ENCODE measurements around the gene GPR155.

DNA sequence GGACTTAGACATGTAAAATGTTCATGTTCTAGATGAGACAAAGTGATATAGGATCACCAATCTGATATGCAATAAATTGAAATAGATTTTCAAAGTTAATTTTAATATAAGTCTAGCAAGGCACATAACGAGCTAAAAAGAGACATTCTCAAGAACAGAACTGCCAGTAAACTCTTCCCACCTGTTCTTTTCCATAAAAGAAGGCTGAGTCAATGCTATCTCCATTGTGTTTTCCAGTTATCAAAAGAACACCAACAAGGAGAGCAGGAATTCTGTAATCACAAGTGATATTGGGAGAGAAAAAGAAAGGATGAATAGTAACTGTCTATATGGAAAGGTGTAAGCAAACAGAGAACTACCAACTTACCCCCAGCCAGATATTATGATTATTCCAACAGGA is 25.6 kb downstream of the GPR155 start:
- TF ChIP-seq, protein P1, sequence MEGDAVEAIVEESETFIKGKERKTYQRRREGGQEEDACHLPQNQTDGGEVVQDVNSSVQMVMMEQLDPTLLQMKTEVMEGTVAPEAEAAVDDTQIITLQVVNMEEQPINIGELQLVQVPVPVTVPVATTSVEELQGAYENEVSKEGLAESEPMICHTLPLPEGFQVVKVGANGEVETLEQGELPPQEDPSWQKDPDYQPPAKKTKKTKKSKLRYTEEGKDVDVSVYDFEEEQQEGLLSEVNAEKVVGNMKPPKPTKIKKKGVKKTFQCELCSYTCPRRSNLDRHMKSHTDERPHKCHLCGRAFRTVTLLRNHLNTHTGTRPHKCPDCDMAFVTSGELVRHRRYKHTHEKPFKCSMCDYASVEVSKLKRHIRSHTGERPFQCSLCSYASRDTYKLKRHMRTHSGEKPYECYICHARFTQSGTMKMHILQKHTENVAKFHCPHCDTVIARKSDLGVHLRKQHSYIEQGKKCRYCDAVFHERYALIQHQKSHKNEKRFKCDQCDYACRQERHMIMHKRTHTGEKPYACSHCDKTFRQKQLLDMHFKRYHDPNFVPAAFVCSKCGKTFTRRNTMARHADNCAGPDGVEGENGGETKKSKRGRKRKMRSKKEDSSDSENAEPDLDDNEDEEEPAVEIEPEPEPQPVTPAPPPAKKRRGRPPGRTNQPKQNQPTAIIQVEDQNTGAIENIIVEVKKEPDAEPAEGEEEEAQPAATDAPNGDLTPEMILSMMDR (IDR thresholded peaks at IDR 0.05): no peak
- TF ChIP-seq EZH2 (IDR thresholded peaks at IDR 0.05; ENCODE audit: borderline replicate concordance, insufficient read depth, low read depth, low read length, poor library complexity, severe bottlenecking): no peak

Measured in B cell (primary cell).